ENCODE results near the gene TRPV6.

Gene TRPV6

GRCh38 chr7:142867398-142868187 lies 18.0 kb downstream of the TRPV6 start:
- no peak for DNase-seq

DNA sequence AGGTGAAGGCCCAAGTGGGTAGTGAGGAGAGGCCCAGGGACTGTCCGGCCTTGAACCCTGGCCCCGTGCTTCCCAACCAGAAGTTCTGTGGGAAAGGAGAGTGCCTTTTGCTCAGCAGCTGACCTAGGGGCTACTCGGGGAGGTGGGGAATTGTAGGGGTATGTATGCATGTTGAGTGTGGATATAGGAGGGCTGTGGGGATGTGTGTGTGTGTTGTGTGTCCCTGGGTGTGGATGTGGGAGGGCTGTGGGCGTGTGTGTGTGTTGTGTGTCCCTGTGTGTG lies 18.5 kb downstream of the TRPV6 start:
- DNase-seq = no peak

DNA sequence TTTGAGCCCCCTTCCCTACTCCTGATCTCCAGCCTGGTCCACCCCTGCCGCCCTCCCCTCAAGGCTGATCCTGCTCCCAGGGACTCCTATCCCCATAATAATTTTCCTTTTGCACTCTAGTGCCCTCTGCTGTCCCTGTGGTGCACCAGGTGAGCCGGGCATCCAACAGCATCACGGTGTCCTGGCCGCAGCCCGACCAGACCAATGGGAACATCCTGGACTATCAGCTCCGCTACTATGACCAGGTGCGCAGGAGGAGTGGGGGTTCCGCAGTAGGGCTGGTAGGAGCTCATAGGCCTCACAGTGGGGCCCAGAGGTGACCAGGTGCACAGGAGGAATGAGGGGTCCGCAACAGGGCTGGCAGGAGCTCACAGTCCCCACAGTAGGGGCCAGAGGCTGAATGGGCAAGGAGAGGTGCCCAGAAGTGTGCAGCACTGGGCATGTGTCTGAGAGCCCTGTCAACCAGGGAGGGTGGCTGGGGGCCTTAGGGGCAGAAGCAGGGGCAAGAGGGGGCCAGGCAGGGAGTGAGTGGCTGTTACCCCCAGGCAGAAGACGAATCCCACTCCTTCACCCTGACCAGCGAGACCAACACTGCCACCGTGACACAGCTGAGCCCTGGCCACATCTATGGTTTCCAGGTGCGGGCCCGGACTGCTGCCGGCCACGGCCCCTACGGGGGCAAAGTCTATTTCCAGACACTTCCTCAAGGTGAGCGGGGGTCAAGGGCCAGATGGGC lies 19.0 kb downstream of the TRPV6 start:
- DNase-seq = no peak

GRCh38 chr7:142865766-142866165 lies 19.8 kb downstream of the TRPV6 start:
- DNase-seq = no peak

DNA sequence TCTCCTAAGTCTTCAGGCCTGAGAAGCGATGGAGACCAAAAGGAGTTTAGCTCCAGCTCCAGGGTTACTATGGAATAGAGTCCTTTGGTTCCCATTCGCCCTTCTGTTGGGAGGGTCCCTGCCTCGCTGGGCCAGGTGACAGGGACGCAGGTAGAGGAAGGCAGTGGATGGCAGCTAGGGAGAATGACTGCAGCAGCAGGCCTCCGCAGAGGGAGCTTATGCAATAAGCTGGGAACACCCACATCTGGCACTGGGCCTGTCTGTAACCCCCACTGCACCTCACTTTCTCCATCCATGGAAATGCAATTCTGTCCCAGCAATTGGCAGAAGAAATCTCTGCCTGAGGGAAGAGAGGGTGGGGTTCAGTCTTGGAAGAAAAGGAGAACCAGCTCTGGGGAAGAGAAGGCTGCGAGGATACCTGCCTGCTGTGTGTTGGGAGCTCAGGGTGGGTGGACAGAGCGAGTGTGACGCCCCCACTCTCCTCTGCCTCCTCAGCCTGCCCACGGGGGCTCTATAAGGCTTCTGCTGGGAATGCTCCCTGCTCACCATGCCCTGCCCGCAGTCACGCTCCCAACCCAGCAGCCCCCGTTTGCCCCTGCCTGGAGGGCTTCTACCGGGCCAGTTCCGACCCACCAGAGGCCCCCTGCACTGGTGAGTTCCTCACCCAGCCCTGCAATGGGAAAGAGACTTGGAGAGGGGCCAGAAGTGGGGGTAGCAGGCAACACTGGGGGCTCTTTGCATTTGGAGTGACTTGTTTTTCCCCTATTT lies 20.4 kb downstream of the TRPV6 start:
- DNase-seq = no peak

DNA sequence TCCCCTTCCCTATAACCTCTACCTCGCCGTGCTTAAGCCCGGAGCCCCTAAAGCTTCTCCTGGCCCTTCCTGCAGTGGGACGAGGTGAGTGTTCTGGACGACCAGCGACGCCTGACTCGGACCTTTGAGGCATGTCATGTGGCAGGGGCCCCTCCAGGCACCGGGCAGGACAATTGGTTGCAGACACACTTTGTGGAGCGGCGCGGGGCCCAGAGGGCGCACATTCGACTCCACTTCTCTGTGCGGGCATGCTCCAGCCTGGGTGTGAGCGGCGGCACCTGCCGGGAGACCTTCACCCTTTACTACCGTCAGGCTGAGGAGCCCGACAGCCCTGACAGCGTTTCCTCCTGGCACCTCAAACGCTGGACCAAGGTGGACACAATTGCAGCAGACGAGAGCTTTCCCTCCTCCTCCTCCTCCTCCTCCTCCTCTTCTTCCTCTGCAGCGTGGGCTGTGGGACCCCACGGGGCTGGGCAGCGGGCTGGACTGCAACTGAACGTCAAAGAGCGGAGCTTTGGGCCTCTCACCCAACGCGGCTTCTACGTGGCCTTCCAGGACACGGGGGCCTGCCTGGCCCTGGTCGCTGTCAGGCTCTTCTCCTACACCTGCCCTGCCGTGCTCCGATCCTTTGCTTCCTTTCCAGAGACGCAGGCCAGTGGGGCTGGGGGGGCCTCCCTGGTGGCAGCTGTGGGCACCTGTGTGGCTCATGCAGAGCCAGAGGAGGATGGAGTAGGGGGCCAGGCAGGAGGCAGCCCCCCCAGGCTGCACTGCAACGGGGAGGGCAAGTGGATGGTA lies 21.5 kb downstream of the TRPV6 start:
- no peak for DNase-seq

DNA sequence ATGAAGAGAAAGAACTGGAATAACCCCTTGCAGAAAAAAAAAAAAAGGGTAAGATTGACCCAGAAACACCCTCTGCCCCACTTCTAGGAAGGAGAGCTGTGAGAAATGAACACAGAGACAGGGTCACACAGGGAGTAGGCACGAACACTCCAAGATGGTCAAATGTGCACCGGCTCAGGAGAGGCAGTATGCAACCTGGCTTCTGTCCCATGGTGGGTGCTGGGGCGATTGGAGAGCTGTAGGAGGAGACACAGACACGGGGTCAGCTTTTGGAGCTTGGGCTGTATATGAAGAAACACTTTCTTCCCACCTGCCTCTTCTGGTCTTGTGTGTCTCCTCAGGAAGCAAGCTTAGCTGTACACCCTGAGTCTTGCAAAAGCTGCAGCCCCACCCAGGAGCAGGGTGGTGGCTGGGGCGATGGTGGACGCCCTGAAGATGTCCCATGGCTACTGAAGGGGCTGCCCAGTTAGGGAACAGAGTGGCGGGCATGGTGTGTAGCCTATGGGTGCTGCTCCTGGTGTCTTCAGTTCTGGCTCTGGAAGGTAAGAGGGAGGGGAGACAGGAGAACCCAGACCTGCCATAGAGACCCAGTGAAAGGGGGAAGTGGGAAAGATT lies 22.7 kb downstream of the TRPV6 start:
- no peak for DNase-seq

DNA sequence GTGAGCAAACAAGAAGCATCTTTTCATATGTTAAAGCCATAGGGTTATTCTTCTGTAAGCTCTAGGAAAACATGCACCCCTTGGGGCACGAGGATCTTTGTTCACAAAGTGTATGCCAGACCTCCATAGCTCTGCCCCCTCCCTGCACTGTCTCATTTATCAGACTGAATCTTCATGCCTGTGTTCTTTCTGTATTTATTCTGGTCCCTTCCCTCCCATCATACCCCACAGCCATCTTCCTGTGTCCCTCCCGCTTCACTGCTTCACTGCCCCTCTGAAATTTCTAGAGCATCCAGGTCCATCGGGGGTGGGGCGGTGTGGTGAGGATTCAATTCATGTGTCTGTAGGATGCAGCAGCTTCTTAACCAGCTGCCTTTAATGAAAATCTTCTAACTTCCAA lies 23.2 kb downstream of the TRPV6 start:
- DNase-seq = no peak

DNA sequence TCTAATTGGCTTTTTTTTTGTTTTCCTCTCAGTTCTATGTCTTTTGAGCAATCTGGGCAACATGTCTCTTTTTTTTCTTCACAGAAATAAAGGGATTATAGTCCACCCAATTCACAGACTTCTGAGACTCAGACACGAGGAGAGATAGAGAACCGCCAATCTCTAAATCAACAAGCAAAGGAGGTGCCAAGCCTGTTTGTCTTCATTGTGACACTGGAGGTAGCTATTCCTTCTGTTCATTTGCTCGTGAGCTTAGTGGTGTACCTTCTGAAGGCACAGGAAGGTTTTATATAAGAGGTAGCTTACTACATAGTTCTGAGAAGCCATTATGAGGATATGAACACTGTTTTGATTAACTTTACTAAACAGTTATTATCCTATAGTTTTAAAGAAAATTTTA lies 24.6 kb downstream of the TRPV6 start:
- DNase-seq = no peak

- DNase-seq = no peak
These were observed 25.7 kb downstream of the TRPV6 start for GRCh38 chr7:142859829-142860228.

DNA sequence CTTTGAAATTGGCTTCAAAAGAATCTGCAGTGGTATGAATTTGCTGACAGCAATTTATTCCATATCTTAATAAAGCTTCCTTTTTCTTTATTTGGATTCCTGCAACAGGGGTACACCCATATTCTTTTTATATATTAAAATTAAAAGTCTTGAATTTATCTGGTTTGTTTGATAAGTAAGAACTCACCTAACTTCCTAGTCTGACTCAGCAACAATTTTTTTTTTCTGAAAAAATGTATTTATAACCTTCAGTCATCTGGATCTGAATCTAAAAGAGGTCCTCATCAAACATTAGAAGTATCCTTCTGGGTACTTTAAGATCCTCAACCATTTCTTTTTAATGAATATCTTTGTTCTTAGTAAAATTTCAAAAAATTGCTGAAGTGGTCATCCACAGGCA lies 26.1 kb downstream of the TRPV6 start:
- no peak for DNase-seq

DNA sequence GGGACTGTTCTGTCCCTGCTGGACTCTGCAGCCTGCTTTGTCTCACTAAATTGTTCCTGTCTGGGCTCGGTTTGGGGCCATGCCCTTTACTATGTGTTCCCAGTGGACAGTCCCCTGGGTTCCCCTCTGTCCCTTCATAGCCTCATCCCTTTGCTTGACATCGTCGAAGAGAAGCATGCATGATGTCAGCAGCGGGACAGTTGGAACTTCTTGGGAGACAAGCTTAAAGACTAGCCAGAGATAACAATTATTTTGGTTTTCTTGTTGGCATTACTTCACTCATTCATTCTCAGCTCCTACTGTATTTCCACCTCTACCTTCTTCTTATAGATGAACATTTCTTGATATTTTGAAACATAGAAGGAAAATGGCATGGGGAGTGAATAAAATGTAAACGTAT lies 27.9 kb downstream of the TRPV6 start:
- DNase-seq = no peak

- no peak for DNase-seq
These were observed 28.8 kb downstream of the TRPV6 start for GRCh38 chr7:142856565-142857245.

DNA sequence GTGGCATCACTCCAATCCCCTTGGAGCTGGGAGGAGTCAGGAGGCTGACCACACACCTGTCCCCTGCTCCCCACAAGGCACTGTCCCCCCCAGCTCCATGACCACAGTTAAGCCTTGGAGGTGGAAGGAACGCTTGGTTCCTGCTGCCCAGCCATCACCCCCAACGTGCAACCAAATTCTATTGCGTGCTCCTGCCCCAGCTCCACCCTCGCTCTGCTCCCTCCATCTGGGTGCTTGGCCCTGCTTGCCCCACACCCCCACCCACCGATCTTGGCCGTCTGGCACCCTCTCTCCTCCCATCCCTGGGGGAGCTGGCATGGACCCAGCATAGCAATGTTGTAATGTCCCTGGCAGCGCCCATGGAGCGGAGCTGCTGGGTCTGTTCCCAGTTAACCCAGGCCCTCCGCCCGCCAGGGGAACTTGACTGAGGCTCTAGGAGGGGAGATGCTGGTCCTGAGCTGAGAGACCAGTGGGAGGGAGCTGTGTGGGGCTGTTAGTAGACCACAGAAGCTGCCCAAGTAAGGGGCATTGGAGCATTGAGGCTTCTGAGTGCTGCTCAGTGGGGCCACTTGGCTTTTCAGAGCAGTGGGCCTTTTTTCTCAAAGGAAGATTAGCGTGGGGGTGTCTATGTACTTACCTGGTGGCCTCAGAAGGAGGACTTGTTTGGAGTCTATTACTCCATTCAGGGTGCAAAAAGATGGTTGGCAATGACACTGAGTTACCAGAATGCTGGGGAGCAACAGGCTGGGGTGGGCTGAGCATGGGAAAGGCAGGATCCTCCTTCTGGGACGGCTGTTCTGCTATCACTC lies 29.6 kb downstream of the TRPV6 start:
- no peak for DNase-seq

DNA sequence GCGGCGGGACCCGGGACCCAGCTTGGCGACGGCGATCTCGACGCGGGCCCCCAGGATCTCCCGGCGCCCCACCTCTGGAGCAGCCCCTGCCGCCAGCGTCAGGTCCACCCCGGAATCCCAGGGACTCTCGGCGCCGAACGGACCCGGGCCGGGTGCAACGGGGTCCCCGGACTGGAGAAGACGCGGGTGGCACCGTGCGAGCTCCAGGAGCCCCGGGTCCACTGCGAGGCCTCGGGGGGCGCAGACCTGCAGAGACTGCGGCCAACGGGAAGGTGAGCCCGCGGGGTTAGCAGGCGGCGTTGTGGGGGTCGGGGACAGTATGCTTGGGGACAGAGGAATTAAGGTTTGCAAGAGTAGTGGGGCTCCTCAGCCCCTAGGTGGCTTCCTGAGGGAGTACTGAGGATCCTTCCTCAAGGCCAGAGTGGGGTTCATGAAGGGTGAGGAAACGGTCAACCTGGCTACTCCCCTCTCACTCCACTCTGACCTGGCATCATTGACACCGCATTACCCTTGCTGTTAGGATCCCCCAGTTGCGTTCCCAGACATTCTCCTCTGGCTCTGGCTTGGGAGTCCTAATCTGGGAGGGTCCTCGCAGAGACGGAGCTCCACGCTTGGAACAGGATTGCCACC lies 30.3 kb downstream of the TRPV6 start:
- DNase-seq = no peak

DNA sequence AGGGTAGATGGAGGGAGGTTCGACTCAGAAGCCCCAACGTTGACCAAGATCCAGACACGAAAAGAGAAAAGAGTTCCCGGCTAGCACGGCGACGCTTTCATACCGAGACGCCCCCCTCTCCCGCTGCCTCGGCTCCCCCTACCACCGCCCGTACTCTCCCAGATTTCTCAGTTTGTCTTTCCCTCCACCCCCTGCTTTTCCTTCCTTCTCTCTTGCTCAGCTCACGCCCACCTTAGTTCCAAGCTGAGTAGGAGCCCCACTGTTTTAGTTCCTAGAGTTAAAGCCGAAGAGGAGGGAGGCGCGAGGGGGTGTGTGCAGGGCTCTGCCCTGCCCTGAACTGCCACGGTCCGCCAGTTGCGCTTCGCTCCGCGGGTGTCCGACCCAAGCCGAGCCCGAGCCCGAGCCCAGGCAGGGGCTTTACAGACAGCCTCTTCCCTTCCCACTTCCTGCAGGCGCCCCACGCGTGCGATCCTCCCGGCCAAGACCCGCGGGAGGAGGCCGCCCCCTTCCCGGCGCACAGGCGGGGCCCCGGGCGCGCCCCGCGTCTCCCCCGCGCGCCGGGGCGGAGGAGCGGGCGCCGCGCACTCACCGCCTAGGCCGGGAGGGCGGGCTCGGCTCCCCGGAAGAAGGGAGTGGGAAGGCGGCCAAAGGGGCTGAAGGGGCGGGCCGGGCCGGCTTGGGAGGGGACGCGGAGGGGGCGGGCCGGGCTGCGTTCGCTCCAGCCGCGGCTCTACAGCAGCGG lies 31.0 kb downstream of the TRPV6 start, which contains the start of gene EPHB6:
Gene EPHB6, plus strand, starts transcription at position 705 of the 742 bp plus-strand sequence. CDS start 8,152 bp downstream, outside the sequence.
- no peak for DNase-seq

DNA sequence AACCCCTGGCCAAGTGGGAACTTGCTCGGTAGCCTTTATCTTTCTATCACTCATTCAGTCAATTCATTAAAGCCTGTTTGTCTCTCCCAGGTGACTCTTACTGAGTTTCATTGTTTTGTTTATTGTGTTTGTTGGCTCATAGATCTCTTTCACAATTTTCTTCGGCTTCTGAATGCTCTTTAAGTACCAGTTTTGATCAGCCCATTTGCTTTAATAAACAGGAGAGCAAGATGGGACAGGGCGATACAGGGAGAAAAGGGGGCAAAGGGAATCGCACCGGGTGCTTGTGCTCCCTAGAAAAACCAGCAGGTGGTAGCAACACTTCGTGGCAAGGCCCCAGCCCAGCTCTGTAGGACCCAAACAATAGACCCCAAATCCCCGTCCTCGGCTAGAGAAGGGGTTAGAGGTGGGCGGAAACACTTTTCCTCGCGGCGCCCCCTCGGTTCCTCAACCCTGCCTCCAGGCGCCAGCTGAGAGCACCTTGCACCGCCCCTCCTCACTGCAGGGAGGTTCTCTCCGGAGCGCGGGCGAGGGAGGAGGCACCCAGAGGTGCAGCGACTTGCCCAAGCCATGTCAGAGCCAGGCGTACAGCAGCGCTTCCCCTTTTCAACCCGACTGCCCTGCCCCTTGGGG lies 31.7 kb downstream of the TRPV6 start:
- DNase-seq = no peak

- DNase-seq = no peak
These were observed 33.6 kb downstream of the TRPV6 start for GRCh38 chr7:142851919-142852318.

DNA sequence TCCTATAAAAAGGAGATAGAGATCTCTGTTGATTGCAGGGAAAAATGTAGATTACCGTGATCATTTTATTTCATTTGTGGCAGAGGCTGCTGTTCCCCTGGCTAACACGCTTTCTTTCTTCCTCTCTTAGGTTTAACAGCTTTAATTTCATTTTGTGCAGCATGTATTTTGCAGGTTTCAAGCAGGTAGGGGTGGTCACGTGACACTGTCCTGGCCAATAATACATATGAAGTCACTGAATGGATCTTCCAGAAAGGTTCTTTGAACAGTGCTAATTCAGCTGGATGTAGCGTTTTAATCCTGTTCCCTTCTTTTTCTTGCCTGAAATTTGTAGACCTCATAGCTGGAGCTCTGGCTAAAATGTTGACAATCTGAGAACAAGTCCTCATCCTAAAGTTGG lies 34.3 kb downstream of the TRPV6 start:
- no peak for DNase-seq

All from NCI-H1694 (cell line).